NB4 (cell line): ENCODE results near the gene SYT13.

Source experiments
- MAX ChIP-seq: IDR thresholded peaks from 2 replicates; pipeline ENCODE4 v1.6.1; 2011; ENCODE audit warnings: low read depth, low read length
- TF ChIP-seq, protein P1 (sequence below): IDR thresholded peaks from one replicate; pipeline ENCODE4 v1.5.1; 2012; ENCODE audit warnings: low read depth, low read length

- TF ChIP-seq, protein P1, sequence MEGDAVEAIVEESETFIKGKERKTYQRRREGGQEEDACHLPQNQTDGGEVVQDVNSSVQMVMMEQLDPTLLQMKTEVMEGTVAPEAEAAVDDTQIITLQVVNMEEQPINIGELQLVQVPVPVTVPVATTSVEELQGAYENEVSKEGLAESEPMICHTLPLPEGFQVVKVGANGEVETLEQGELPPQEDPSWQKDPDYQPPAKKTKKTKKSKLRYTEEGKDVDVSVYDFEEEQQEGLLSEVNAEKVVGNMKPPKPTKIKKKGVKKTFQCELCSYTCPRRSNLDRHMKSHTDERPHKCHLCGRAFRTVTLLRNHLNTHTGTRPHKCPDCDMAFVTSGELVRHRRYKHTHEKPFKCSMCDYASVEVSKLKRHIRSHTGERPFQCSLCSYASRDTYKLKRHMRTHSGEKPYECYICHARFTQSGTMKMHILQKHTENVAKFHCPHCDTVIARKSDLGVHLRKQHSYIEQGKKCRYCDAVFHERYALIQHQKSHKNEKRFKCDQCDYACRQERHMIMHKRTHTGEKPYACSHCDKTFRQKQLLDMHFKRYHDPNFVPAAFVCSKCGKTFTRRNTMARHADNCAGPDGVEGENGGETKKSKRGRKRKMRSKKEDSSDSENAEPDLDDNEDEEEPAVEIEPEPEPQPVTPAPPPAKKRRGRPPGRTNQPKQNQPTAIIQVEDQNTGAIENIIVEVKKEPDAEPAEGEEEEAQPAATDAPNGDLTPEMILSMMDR = no peak
- no peak for TF ChIP-seq MAX
Measured at GRCh38 chr11:45250035-45250718, 36.0 kb downstream of the SYT13 start.
